OCI-LY3 (cell line): Measurements from ENCODE around the gene PTPN12.

Experiments
- H2AFZ ChIP-seq: fragments of 200-600, 300-600 bp; shearing (Covaris generic); 2 replicates; pipeline ENCODE4 v1.6.0; 2014; ENCODE audit warnings: antibody characterized with exemption, low read depth, low read length
- H3K27ac ChIP-seq: fragments of 200-600, 300-600 bp; sonication (generic); 2 replicates; pipeline ENCODE4 v1.5.1; 2014; ENCODE audit warnings: mild to moderate bottlenecking, low read length, moderate library complexity, mixed read lengths
- H3K27me3 ChIP-seq: fragments of 200-600, 300-600 bp; sonication (generic); 2 replicates; pipeline ENCODE4 v1.6.1; 2014; ENCODE audit warnings: low read depth, low read length, mixed read lengths
- H3K36me3 ChIP-seq: fragments of 200-600, 300-600 bp; sonication (generic); replicated peaks from 2 replicates; pipeline ENCODE3; 2014; ENCODE audit warnings: low read depth, low read length, mixed read lengths
- H3K4me1 ChIP-seq: fragments of 300-600, 200-600 bp; sonication (generic); 2 replicates; pipeline ENCODE4 v1.6.1; 2014; ENCODE audit warnings: low read length, mixed read lengths
- H3K4me2 ChIP-seq: fragments of 200-600, 300-600 bp; sonication (generic); 2 replicates; pipeline ENCODE4 v1.6.1; 2014; ENCODE audit warnings: low read length, mixed read lengths
- H3K4me3 ChIP-seq: fragments of 300-600, 200-600 bp; sonication (generic); 2 replicates; pipeline ENCODE4 v1.5.1; 2014; ENCODE audit warnings: antibody characterized with exemption, mild to moderate bottlenecking, low read length, moderate library complexity
- H3K79me2 ChIP-seq: fragments of 300-600, 200-600 bp; shearing (Covaris generic); 2 replicates; pipeline ENCODE4 v1.6.1; 2014; ENCODE audit warnings: mild to moderate bottlenecking, low read length, mixed read lengths
- H3K9ac ChIP-seq: fragments of 300-600, 200-600 bp; shearing (Covaris generic); 2 replicates; pipeline ENCODE4 v1.6.0; 2014; ENCODE audit warnings: mild to moderate bottlenecking, low read length, moderate library complexity
- H3K9me3 ChIP-seq: fragments of 200-600, 300-600 bp; shearing (Covaris generic); 2 replicates; pipeline ENCODE4 v1.6.1; 2014; ENCODE audit warnings: low read length, mixed read lengths; ENCODE audit not compliant: insufficient read depth
- H4K20me1 ChIP-seq: fragments of 200-600, 300-600 bp; sonication (generic); 2 replicates; pipeline ENCODE4 v1.6.1; 2016; ENCODE audit warnings: low read length, mixed read lengths; ENCODE audit not compliant: insufficient read depth
- CTCF ChIP-seq: fragments of 200-600, 300-600 bp; sonication (generic); IDR thresholded peaks from 2 replicates; pipeline ENCODE4 v1.5.1; 2014; ENCODE audit warnings: antibody characterized with exemption, low read length, low read depth
- EZH2phosphoT487 ChIP-seq: fragments of 200-600 bp; shearing (Covaris generic); IDR thresholded peaks from 2 replicates; pipeline ENCODE4 v1.6.1; 2018; ENCODE audit warnings: antibody characterized with exemption, mixed run types, low read depth

The PTPN12 gene

GRCh38 chr7:77687747-77688144 is 150.7 kb downstream of the PTPN12 start:
- H2AFZ ChIP-seq = no peak overlapping the region
- no peak overlapping the region for H3K9ac ChIP-seq
- no peaks in the 10 kb centered on the region for H3K4me1 ChIP-seq
- no peaks in the 10 kb centered on the region for H3K27me3 ChIP-seq
- peaks cover 4% of the 10 kb centered on the region for H3K36me3 ChIP-seq
- no peaks in the 10 kb centered on the region for H3K9me3 ChIP-seq
- H3K4me2 ChIP-seq = no peak overlapping the region
- no peaks in the 10 kb centered on the region for H4K20me1 ChIP-seq
- TF ChIP-seq CTCF (no peak), EZH2phosphoT487 (no peak)
- no peak overlapping the region for H3K27ac ChIP-seq
- H3K4me3 ChIP-seq = no peak overlapping the region
- H3K79me2 ChIP-seq = no peaks in the 10 kb centered on the region
